C4-2B (cell line): ENCODE results near the gene FBXL22.

Experiments used
- H3K27ac ChIP-seq: fragments of 450-650 bp; 2 replicates; pipeline ENCODE4 v1.5.1; 2017
- ZFX ChIP-seq: fragments of 450-650 bp; IDR thresholded peaks from 2 replicates; pipeline ENCODE4 v1.6.1; 2017
- TF ChIP-seq, protein P1 (sequence below): fragments of 450-650 bp; conservative IDR thresholded peaks from 2 replicates; pipeline ENCODE4 v1.5.1; 2017; ENCODE audit warnings: mild to moderate bottlenecking

Gene FBXL22

DNA sequence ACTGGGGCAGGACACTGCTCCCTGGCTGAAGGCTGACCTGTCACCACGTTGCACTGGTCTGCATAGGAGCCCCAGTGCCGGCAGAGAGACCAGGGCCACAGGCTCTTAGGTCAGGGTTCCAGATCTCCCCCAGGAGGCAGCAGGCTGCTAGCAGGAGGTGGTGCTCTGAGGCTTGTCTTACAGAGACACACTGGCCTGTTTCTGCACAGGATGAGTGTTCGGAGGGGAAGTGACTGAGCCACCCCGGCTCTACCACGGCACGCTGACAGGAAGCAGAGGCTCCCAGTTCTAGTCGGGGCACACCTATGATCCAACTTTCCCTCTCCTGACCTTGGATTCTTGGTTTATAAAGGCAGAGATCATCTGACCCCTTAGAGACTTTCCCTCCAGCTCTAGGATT lies 8.6 kb downstream of the FBXL22 start:
- TF ChIP-seq, protein P1, sequence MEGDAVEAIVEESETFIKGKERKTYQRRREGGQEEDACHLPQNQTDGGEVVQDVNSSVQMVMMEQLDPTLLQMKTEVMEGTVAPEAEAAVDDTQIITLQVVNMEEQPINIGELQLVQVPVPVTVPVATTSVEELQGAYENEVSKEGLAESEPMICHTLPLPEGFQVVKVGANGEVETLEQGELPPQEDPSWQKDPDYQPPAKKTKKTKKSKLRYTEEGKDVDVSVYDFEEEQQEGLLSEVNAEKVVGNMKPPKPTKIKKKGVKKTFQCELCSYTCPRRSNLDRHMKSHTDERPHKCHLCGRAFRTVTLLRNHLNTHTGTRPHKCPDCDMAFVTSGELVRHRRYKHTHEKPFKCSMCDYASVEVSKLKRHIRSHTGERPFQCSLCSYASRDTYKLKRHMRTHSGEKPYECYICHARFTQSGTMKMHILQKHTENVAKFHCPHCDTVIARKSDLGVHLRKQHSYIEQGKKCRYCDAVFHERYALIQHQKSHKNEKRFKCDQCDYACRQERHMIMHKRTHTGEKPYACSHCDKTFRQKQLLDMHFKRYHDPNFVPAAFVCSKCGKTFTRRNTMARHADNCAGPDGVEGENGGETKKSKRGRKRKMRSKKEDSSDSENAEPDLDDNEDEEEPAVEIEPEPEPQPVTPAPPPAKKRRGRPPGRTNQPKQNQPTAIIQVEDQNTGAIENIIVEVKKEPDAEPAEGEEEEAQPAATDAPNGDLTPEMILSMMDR = no peak
- no peak for TF ChIP-seq ZFX
- H3K27ac ChIP-seq = no peak overlapping the region

DNA sequence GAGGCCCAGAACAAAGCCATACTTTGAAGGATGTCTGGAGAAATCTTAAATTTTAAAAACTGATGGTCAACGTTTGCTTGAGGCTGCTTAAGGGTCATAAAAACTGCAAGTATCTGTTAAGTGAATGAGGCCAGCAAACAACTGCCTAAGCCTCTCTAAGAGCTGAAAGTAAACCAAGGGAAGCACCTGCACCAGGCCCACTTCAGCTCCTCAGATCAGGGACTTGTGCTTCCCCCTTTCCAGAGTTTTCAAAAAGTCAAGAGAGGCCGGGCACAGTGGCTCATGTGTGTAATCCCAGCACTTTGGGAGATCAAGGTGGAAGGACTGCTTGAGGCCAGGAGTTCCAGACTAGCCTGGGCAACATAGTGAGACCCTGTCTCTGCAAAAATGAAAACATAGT lies 9.1 kb downstream of the FBXL22 start:
- no peak overlapping the region for H3K27ac ChIP-seq
- TF ChIP-seq, protein P1 = no peak
- no peak for TF ChIP-seq ZFX

DNA sequence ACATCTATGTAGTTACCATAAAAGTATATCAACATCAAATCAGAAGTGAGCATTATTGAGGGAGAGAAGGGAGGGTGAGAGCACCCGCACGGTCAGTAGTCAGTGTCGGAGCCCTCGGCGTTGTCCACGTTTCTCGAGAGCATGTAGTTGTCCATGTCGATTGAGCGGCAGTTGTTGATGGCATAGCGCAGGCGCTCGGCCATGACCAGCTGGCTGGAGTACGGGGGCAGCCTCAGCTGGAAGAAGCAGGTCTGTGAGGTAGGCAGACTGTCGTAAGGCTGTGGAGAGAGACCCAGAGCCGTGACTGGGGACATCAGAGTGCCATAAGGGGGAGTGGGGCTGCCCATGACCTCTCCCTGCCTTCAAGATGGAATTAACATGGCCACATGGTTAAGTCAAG lies 11.8 kb downstream of the FBXL22 start:
- TF ChIP-seq ZFX = no peak
- TF ChIP-seq, protein P1 = no peak
- no peak overlapping the region; the same call in 1 of the 2 replicates for H3K27ac ChIP-seq

DNA sequence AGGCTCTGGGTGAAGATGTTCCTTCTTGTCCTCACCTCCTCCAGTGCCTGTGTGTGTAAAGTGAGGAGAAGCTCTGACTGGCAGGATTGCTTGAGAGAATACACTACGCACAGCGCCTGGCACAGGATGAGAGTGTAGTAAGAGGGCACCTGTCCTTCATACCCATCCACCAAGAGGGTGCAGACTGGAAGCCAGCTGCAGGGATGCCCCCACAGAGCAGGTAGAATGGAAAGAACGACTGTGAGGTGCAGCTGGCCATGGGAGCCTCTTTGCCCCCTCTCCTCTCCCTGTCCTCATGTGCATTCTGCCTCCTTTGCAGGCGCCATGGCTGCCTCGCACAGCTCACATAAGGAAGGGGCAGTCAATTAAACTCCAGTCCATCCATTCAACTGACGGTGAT lies 12.3 kb downstream of the FBXL22 start:
- no peak overlapping the region; the same call in 1 of the 2 replicates for H3K27ac ChIP-seq
- TF ChIP-seq, protein P1 = no peak

DNA sequence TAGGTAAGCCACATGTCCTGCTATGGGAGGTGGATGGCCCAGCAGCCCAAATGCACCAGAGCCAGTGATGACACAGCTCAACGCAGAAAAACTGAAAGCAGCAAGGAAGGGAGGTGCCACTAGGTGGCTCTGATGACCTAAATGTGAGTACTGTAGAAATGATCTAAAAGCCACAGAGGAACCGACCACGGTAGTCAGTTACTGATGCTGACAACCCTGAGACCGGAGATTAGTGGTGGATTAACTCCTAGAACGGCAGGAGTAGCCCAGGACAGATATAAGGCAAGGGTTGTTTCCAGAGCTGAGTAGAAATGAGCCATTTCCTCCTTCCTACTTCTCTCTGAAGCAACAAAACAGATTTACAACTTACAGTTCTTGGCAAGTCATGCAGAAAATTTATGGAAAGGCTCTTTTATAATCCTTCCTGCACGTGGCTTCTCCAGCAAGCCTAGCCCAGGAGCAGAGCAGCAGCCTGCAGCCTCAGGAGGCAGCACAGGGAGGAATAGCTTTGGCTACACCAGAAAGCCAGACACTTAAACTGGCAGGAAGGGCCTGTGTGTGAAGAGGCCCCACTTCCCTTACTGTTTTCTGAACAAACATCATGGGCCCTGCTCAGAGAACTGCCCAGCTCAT lies 13.1 kb downstream of the FBXL22 start:
- TF ChIP-seq ZFX = no peak
- TF ChIP-seq, protein P1 = peak; percentile 92
- H3K27ac ChIP-seq = peak overlapping the region; percentile 62

DNA sequence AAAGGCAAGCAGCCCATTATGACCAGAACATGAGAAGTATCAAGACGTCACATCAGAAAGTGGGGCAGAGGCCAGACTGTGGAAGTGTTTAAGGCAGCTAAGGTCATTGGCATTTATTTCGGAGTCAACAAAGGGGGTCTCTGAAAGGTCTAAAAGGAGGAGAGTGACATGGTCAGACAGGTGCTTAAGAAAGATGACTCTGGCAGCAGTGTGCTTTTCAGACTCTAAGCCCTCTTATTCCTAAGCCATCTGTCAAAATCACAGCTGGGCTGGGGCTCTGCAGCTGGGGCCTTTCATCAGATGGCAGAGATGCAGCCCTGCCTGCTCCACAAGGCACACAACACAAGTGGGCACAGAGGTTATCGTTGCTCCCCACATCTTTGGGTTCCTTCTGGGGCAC lies 14.0 kb downstream of the FBXL22 start:
- TF ChIP-seq ZFX = no peak
- TF ChIP-seq, protein P1 = no peak
- H3K27ac ChIP-seq = peak overlapping the region; percentile 62; the same call in 1 of the 2 replicates

DNA sequence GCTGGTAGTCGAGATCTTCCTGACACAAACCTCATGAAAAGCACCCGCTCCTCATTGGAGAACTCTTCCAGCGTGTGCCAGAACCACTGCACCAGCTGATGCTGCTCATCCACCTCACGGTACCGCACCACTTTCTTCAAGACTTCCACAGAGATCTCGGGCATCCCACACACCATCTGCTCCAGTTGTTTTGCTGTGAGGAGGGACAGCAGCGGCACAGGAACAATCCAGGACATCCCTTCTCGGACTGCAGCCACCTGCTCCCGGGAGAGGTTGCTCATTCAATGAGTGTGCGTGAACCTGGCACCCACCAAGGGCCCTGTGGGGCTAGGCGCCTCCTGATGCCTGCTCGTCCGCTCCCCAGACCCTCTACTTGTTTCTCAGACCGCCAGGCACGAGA lies 15.1 kb downstream of the FBXL22 start:
- no peak for TF ChIP-seq ZFX
- TF ChIP-seq, protein P1 = no peak
- H3K27ac ChIP-seq = no peak overlapping the region
